Measurements from ENCODE around the gene PZP.
"Not testable (repeated sequence)": the region's sequence is repeated elsewhere in the genome, so short reads cannot be mapped to it uniquely, and the experiment has no call there.

Gene PZP

DNA sequence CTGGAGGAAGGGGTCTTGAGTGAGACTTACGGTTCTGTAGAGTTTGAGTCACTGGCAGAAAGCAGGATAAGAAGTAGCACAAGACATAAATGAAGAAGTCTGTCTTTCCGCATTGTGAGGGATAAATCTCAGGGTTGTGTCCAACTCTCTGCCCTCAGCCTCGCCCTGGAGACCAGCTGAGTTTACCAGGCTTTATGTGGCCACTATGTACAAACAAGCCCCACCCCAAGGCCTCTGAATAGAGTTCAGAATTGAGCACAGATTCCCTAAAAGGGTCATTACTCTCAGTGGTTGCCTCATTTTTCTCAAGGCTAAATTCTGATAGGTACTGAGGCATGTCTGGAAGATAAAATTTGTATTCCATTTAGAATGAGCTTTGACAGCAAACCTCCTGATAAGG is at the start of gene PZP:
PZP (minus strand) TSS at position 167 of the 400 bp plus-strand sequence; CDS start at position 113, 54 bp downstream.
- FAIRE-seq, result no peak

DNA sequence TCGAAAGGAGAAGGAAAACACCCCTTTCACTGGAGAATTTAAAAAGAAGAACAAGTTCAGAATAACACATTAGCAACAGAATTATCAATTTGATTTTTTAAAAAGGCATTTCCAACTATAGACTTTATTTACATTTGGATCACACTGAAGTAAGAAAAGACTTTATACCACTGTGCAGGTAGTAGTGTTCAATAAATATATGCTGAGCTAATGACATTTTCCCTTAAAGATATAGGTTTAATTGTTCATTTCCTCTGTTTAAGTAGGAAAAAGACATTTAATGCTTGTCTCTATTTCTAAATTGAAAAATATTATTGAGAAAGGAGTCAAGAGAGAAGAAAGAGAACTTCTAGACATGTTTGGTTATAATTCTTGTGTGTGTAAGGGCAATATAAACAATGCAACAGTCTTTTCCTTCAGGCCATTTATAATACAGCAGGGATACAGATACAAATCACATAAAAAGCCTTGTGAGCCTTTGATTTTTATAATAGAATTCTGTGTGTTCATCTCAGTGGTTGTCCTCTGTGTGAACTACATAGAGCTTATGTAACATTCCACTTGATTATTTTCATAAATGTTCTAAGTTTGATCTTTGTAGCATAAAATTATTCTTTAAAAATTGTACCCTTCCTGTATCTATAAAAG is 48.7 kb upstream of the PZP start:
- FAIRE-seq (no peak), DNase-seq (ENCODE audit: insufficient read length, low spot score) (no peak)

More for the DNA sequence above, at the start of gene PZP:
- no peak for DNase-seq (ENCODE audit: insufficient read length, low spot score)

DNA sequence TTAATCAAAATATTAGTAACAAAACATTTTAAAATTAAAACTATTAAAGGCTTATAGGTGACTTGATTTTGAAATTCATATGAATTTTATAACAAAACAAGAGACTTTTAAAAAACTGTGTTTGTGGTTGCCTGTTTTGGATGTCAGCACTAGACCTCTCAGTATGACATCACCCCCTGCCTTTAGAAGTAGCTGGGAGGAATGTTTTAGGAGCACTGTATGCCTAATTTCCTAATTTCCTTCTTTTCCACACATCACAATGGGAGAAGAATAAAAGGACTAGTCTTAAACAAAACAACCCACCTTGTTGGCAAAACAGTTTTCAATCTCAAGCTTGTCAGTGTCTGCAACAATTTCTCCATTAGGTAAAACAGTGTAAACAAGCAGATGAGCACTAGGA is 48.1 kb upstream of the PZP start:
- no peak for DNase-seq (ENCODE audit: insufficient read length, low spot score)
- no peak for FAIRE-seq

DNA sequence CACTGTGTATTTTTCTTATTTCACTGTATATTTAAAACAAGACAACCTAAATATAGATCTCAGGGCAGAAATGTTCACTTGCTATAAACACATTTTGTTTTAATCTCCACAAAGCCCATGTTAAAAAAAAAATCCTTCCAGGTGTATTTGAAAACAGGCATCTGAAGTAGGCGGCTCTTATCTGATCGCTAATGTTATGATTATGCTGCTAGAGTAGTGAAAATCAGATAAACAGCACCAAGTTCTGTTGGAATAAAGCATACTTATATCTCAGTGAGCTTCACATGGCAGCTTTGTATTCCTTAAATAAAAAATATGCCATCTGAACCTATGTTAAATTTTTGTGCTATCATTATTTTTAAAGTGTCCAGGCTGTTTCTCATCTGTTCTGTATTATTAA is 47.6 kb upstream of the PZP start:
- no peak for FAIRE-seq

DNA sequence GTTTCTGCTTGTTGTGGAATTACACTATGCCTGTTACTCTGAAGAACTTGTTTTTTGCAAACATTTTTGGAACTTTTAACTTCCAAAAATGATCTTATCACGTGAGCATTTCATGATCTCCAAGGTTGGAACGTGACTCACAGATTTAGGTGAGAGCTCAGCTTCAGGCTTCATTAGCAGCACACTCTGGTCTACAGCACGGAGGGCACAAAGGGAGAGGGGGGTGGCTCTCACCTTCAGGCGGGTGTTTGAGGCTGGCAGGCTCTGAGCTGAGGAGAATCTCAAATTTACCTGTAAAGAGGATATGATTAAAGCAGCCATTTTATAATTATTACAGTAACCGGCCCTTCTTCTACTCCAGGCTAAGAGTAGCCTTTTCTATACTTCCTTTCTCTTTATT is 45.3 kb upstream of the PZP start:
- FAIRE-seq (no peak), DNase-seq (ENCODE audit: insufficient read length, low spot score) (no peak)

More for the DNA sequence above, 47.6 kb upstream of the PZP start:
- no peak for DNase-seq (ENCODE audit: insufficient read length, low spot score)

DNA sequence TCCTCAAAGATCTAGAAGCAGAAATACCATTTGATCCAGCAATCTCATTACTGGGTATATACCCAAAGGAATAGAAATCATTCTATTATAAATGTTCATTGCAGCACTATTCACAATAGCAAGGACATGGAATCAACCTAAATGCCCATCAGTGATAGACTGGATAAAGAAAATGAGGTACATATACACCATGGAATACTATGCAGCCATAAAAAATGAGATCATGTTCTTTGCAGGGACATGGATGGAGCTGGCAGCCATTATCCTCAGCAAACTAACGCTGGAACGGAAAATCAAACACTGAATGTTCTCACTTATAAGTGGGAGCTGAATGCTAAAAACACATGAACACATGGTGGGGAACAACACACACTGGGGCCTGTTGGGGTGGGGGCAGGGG is 44.6 kb upstream of the PZP start:
- not testable (repeated sequence) for FAIRE-seq; DNase-seq (ENCODE audit: insufficient read length, low spot score)

DNA sequence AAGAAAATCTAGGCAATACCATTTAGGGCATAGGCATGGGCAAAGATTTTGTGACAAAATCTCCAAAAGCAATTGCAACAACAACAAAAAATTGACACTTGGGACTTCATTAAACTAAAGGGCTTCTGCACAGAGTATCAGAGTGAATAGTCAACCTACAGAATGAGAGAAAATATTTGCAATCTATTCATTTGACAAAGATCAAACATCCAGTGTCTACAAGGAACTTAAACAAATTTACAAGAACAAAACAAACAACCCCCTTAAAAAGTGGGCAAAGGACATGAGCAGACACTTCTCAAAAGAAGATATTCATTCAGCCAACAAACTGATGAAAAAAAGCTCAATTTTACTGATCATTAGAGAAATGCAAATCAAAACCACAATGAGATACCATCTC is 44.1 kb upstream of the PZP start:
- FAIRE-seq, result no peak
- DNase-seq (ENCODE audit: insufficient read length, low spot score), result no peak

DNA sequence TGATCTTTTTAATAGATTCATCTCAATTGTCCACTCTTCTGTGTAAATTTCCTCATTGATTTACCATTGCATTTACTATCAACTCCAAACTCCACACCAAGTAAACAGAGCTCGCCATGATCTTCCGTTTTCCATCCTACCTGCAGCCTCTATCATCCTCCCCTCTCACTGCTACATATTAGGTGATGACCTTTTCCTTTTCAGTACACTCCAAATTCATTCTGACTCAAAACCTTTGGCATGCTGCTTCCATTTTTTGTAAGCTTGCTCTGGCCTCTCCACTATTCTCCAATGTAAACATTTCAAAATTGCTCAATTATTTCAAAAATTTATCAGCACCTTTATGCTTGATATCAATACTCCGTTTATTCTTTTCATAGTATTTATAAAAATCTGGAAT is 40.2 kb upstream of the PZP start:
- FAIRE-seq (no peak), DNase-seq (ENCODE audit: insufficient read length, low spot score) (no peak)

DNA sequence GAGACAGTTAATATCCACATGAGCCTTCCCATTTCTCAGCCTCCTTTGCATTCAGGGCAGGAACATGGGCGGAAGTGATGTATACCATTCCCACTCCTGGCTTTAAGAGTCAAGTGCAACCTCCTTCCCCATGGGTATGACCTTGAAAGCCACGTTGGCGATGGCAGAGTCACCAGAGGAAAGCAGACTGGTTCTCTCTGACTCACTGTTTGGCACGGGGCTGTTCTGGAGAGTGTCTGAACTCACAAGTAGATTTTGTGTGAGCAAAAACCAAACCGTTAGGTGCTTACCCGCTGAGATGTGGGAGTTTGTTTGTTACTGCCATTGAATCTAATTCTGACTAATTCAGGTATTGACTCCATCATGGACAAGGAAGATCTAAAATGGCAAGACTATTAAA is 36.7 kb upstream of the PZP start:
- FAIRE-seq (no peak), DNase-seq (ENCODE audit: insufficient read length, low spot score) (no peak)

DNA sequence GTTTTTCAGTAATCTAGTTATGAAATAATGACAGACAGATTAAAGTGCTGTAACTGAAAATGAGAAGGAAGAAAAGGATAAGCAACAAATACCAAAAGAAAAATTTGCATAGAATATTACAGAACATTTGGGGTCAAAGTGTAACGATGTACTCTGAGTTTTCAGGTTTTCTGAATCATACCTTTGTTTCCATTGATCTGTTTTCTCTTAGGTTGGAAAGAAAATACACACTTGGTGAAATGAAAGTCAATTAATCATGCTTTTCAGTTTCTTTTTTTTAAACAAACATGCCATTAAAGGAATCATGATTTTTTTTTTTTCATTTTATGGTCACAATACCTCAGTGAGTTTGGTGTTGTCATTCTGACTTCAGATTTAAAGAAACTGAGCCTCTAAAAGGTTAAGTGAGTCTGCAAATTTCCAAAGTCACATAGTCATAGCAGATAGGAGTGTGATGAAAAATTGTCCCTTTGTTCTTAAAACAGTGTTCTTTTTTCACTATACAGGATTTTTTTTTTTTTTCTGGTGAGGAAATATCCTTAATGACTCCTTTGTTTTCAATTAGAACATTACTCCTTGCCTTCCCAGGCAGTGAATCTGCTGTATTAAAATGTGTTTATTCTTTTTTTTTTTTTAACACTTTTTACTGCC is 35.9 kb upstream of the PZP start:
- no peak for DNase-seq (ENCODE audit: insufficient read length, low spot score)
- FAIRE-seq, result no peak

DNA sequence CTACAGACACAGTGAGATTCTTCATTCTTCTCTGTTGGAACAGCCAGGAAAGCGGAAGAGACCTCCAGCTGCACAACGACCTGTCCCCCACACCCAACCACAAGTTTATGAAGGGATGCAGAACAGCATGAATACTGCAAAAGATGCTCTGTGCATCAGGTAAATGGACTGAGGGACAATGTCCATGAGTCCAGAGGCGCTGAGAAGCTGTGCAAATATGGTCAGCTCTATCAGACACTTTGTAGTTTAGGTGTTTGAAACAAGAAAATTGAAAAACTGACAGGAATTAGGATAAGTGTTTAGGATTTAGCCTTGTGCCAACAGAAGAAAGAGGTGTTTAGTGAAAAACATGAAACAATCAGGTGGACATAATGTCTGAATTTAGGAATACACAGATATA is 33.1 kb upstream of the PZP start:
- FAIRE-seq (no peak), DNase-seq (ENCODE audit: insufficient read length, low spot score) (no peak)

DNA sequence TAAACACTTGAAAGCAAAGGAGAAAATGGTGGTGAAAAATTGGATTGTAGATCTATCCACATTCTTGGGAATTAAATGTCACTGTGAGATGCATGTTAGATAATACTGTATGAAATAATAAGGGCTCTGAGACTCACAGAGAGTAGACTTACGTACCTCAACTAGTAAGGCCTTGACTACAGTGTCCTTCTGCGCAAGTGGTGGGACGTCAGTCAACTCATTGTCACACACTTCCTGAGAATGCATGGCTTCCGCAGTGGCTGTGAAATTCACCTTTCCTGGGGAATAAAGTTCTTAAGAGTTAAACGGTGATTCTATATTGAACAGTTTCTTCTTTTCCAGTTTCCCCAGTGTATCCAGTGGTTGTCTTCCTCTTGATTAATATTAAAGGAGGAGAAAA is 32.6 kb upstream of the PZP start:
- FAIRE-seq, result no peak
- no peak for DNase-seq (ENCODE audit: insufficient read length, low spot score)

DNA sequence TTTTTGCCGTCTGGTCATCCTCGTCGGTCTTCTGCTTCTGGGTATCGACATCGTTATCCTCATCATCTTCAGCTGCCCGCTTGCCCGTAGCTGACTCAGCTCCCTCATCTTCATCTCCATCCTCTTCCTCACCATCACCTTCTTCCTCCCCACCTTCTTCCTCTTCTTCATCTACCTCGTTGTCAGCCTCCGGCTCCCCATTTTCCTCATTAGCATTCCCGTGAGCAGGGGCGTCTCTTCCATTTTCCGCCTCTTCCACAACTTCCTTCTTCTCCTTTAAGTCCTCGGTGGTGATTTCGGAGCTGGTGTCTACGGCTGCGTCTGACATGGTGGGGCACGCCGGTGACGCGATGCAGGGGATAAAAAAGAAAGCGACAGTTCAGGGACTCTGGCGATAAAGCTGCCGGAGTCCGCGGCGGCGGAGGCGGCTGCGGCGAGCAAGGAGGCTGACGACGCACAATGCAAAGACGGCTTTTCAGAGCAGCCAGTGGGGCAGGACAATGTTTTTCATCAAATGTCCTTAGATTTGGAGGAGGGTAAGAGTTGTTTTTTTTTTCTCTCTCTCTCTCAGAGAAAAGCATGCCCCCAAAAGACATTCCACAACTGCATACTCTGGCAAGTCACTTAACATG is 31.9 kb upstream of the PZP start:
- DNase-seq (ENCODE audit: insufficient read length, low spot score); FAIRE-seq: not testable (repeated sequence)

DNA sequence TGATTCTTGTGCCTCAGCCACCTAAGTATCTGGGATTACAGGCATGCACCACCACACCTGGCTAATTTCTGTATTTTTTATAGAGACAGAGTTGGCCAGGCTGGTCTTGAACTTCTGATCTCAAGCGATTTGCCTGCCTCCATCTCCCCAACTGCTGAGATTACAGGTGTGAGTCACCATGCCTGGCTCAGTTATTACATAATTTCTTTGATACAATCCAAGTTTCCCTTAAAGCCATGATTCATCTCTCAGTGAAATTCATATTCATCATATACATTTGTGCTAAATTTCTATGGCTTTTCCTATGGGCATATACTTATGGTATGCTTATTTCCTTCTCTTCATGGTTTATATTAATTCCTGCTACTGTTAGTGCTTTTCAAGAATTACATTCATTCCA is 29.1 kb upstream of the PZP start:
- no peak for FAIRE-seq
- no peak for DNase-seq (ENCODE audit: insufficient read length, low spot score)

DNA sequence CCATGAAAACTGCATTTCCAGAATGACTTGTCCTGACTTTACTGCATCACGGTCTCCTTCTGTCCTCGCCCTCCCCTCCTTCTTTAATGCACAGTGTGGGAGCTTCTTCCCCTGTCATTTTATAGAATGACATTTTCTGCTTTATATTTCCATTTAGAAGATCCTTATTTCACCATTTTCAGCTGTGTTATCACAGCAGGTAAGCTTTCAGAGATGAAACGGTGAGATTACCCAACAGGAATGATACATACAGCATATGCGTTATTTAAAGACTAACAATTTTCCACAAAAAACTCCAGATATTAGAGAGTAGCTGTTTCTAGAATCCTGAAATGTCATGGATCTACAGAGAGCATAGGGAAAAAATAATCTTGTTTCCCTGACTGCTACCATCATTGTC is 27.3 kb upstream of the PZP start:
- FAIRE-seq (no peak), DNase-seq (ENCODE audit: insufficient read length, low spot score) (no peak)

DNA sequence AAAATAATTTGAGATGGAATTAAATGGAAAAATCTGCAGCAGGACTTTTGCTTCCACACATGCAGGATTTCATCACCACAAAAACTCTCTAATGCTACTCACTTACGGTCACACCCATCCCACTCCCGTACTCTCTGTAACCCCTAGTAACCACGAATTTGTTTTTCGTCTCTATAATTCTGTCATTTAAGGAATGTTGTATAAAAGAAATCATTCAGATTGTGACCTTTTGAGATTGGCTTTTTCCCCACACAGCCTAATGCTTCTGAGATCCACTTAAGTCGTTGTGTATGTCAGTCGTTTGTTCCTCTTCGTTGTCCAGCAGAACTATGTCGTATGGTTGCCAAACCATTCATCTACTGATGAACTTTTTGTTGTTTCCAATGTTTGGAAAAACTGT is 19.8 kb upstream of the PZP start:
- FAIRE-seq, result no peak
- DNase-seq (ENCODE audit: insufficient read length, low spot score), result no peak

DNA sequence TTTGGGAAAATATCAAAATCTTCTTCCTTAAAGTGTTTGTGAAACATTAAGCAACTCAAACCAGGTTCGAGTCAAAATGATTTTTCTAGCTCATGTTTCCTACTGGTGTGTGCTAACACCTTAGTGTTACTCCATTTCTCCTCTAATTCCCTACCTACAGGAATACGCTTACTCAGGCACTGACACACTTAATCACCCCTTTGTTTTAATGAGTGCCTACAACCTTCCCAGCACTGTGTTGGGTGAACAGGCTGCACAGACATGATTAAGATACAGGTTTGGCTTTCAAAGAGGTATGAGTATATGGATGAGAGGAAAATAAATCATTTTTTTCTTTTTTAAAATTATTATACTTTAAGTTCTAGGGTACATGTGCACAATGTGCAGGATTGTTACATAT is 15.6 kb upstream of the PZP start:
- DNase-seq (ENCODE audit: insufficient read length, low spot score) (no peak), FAIRE-seq (no peak)

DNA sequence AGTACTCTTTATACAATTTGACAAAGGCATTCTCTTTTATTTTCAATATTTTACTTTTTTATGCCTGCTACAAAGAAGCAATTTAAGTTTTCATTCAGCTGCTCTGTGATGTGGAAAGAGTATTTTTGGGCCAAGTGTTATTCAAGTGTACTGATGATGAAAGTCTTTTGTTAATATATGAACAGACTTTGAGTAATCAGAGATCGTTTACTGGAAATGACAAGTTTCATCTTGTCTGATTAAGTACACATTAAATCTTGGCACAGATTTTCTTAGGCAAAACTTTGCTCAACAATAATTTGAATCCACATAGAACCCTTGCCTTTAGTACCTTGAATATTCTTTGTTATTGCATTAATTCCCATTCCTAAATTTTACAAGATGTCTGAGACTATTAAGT is 13.3 kb upstream of the PZP start:
- FAIRE-seq (no peak), DNase-seq (ENCODE audit: insufficient read length, low spot score) (no peak)

DNA sequence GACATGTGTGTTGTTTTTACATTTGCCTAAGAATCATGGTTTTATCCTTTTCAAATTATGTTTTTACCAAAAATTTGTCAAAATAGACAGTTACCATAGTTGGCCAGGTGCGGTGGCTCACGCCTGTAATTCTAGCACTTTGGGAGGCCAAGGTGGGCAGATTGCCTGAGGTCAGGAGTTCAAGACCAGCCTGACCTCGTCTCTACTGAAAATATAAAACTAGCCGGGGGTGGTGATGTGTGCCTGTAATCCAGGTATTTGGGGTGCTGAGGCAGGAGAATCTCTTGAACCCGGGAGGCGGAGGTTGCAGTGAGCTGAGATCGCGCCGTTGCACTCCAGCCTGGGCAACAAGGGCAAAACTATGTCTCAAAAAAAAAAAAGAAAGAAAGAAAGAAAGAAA is 12.8 kb upstream of the PZP start:
- FAIRE-seq; DNase-seq (ENCODE audit: insufficient read length, low spot score): not testable (repeated sequence)

DNA sequence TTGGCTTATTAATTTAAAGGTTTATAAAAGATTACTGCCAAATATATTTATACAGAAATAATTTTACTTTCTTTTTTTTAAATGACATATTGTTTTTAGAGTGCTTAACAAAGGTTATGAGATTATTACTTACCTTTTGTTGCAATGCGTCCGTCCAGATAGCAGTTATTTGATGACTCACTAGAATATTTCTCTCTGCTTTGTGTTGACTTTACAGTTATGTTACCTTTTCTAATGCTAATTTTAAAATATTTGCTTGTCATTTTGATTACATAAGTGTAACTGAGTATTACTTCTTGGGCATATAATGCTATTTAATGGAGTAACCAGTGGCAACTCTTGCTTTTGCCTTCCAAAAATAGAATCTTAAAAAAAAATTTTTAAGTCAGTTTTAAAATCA is 6.3 kb upstream of the PZP start:
- DNase-seq (ENCODE audit: insufficient read length, low spot score), result no peak

DNA sequence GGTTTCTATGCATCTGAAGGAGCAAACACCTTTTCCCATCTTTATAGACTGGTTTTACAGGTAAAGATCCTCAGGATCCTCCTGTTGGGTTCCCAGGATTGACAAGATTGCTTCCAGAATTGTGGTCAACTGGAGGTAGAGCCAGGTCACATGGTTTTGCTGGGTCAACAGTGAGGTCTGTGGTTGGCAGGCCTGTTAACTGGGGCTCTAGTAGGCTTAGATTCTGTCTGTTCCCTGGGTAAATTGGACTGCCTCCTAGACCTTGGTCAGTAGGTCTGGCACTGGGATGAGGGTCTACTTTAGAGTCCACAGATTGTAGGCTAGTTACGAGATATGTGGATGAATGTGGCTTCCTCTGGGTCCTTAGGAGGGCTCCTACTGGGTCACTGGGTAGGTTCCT is 3.5 kb upstream of the PZP start:
- DNase-seq (ENCODE audit: insufficient read length, low spot score) (no peak), FAIRE-seq (no peak)

More for the DNA sequence above, 6.3 kb upstream of the PZP start:
- no peak for FAIRE-seq

DNA sequence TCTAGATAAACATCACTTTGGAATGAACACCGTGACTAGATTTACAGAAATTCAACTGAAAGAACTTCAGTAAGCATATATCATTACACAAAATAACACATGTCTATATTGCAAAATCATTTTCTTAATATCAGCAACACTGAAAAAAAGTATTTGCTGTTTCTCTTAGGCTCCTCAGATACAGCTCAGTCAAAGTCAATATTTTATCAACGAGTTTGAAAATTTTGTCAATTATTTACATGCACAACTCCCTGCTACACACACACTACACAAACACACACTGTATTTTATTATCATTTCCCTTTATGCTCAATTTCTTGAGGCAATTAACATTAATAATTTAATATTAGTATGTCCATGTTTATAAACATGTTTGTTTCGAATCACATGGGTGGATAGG is 3.8 kb downstream of the PZP start:
- no peak for FAIRE-seq
- DNase-seq (ENCODE audit: insufficient read length, low spot score), result no peak

Measured in HTR-8/SVneo (cell line).